WTC11 (cell line): ENCODE results near the gene THEM5. TPM values are rescaled to one million over a fixed set of nuclear protein-coding genes. Genes with fewer than 3 reads are reported as not detected.

ENCODE experiments used
- ARID4B ChIP-seq: sonication (generic); formaldehyde crosslinking; IDR thresholded peaks from 2 replicates; pipeline ENCODE4 v1.8.0; 2023; ENCODE audit warnings: missing genetic modification reagents, mild to moderate bottlenecking, borderline replicate concordance
- ATF1 ChIP-seq: sonication (generic); formaldehyde crosslinking; IDR thresholded peaks from 2 replicates; pipeline ENCODE4 v1.8.1; 2023; ENCODE audit warnings: mild to moderate bottlenecking, moderate library complexity, missing genetic modification reagents
- ATF2 ChIP-seq: sonication (generic); formaldehyde crosslinking; IDR thresholded peaks from 2 replicates; pipeline ENCODE4 v1.8.1; 2022; ENCODE audit warnings: low read depth, missing genetic modification reagents, borderline replicate concordance
- ATF3 ChIP-seq: sonication (generic); formaldehyde crosslinking; conservative IDR thresholded peaks from 2 replicates; pipeline ENCODE4 v1.8.1; 2022; ENCODE audit warnings: mild to moderate bottlenecking, missing genetic modification reagents
- CREM ChIP-seq: sonication (generic); formaldehyde crosslinking; IDR thresholded peaks from 2 replicates; pipeline ENCODE4 v1.8.1; 2022; ENCODE audit warnings: mild to moderate bottlenecking, missing genetic modification reagents, moderate library complexity
- FOXJ3 ChIP-seq: sonication (generic); formaldehyde crosslinking; IDR thresholded peaks from 2 replicates; pipeline ENCODE4 v1.9.0; 2021; ENCODE audit warnings: missing genetic modification reagents, mild to moderate bottlenecking, borderline replicate concordance
- FOXP4 ChIP-seq: sonication (generic); formaldehyde crosslinking; IDR thresholded peaks from 2 replicates; pipeline ENCODE4 v1.8.0; 2022; ENCODE audit warnings: mild to moderate bottlenecking, missing genetic modification reagents
- PRDM15 ChIP-seq: sonication (generic); formaldehyde crosslinking; IDR thresholded peaks from 2 replicates; pipeline ENCODE4 v1.8.0; 2022; ENCODE audit warnings: missing genetic modification reagents
- SMAD4 ChIP-seq: sonication (generic); formaldehyde crosslinking; IDR thresholded peaks from 2 replicates; pipeline ENCODE4 v1.8.0; 2022; ENCODE audit warnings: mild to moderate bottlenecking, missing genetic modification reagents
- SOX15 ChIP-seq: fragments of 250-450 bp; sonication (Bioruptor Pico); IDR thresholded peaks from 2 replicates; pipeline ENCODE4 v1.9.0; 2021; ENCODE audit warnings: mild to moderate bottlenecking
- ZBTB21 ChIP-seq: sonication (generic); formaldehyde crosslinking; IDR thresholded peaks from 2 replicates; pipeline ENCODE4 v1.8.1; 2023; ENCODE audit warnings: mild to moderate bottlenecking, missing genetic modification reagents, borderline replicate concordance
- ZNF281 ChIP-seq: sonication (generic); formaldehyde crosslinking; IDR thresholded peaks from 2 replicates; pipeline ENCODE4 v1.8.0; 2023; ENCODE audit warnings: mild to moderate bottlenecking, missing genetic modification reagents
- ZNF317 ChIP-seq: sonication (generic); formaldehyde crosslinking; IDR thresholded peaks from 2 replicates; pipeline ENCODE4 v1.8.1; 2023; ENCODE audit warnings: low read depth, mild to moderate bottlenecking, moderate library complexity, missing genetic modification reagents, borderline replicate concordance
- ZNF532 ChIP-seq: fragments of 250-450 bp; sonication (Bioruptor Pico); IDR thresholded peaks from 2 replicates; pipeline ENCODE4 v1.9.0; 2021; ENCODE audit warnings: mild to moderate bottlenecking, borderline replicate concordance
- total RNA-seq: library from RNA; stranded (reverse); gene quantifications from 3 replicates; pipeline ENCODE4 v1.2.3, GENCODE V29; 2021

Gene THEM5
- total RNA-seq, 1 experiment from 2014 or later = not detected

- TF ChIP-seq ZNF281 (CRISPR knock-in tag) (no peak), ARID4B (CRISPR knock-in tag) (no peak), ZNF317 (CRISPR knock-in tag) (no peak), FOXP4 (CRISPR knock-in tag) (no peak), CREM (CRISPR knock-in tag) (no peak), PRDM15 (CRISPR knock-in tag) (no peak), SMAD4 (CRISPR knock-in tag) (no peak), ATF2 (CRISPR knock-in tag) (no peak), ATF3 (CRISPR knock-in tag) (no peak), ZBTB21 (CRISPR knock-in tag) (no peak), SOX15 (no peak), ATF1 (CRISPR knock-in tag) (no peak), ZNF532 (CRISPR knock-in tag) (no peak), FOXJ3 (CRISPR knock-in tag) (no peak)
Observed at GRCh38 chr1:151822404-151822803, 31.1 kb downstream of the THEM5 start (continued).
